GM19023 (cell line): ENCODE measurements around the gene TMOD4.

Experiments
- ATAC-seq: cut with Tn5 transposase; IDR thresholded peaks from one replicate; pipeline ENCODE4 v1.9.1; 2021; ENCODE audit warnings: mild to moderate bottlenecking, moderate library complexity; ENCODE audit not compliant: unreplicated experiment

Gene TMOD4

DNA sequence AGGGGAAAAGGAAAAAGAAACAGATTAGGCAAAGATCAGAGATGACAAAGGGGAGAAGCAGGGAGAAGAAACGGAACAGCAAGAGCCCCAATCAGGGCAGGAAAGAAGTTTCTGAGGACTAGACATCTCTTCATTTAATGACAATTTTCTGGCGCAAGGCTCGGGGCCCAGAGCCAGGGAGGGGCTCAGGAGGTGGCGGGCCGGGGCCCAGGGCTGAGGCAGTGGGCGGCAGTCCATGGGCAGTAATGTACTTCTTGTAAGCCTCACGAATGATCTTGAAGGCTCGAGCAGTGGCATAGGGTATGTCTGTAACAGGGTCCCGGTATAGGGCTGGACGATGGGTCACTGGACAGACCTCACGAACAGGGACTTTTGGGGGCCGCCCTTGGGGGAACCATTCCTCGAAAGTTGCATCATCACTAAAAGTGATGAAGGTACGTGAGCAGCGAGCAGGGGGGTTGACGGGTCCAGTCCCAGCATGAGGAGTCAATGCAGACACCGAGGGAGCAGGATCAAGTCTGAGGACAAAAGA lies 799 bp upstream of the TMOD4 start:
- no peak for ATAC-seq

DNA sequence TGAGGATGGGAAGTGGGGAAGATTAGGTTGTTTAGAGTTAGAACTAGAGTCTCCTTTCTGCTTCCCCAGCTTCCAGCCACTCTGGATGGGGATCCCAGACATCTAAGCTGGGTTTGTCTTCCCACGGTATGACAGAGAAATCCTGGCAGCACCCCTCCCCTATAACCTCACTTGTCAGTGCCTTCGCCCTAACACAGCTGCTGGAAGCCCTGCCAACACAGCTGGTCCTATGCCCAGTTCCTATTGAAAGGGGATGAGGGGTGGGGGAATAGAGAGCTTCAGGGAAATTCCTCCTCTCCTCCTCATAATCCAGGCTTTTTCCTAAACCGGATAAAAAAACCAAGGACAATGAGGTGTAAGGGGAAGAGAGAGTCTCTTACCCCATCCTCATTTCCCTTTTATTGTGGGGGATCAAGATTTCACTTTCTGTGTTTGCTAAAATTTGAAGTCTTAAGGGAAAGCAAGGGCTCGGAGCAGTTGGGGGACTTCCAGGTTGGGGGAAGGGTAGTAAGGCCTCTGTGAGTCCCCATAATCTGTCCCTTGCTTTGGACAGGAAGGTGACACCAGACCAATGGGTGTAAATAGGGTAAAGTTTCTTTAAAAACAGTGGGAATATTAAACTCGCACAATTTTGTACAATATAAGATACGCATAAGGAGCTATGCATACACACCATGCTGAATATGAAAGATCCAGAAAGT lies 590 bp downstream of the TMOD4 start:
- no peak for ATAC-seq

- no peak for ATAC-seq
Measured at GRCh38 chr1:151171190-151171589, 4.6 kb downstream of the TMOD4 start.

DNA sequence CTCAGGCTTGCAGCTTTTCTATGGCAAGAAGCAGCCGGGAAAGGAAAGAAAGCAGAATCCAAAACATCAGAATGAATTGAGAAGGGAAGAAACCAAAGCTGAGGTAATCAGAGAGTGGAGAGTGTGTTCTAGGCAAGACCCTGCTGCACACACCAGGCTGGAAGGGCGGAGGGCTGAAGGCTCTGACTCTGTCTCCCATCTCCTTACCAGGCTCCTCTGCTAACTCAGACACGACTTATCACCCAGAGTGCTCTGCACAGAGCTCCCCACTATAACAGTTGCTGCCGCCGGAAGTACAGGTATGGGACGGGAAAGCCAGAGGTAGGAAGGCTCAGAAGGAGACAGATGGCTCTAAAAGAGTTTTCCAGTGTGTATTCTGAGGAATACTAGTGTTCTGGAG lies 8.7 kb downstream of the TMOD4 start:
- ATAC-seq: no peak

GRCh38 chr1:151166505-151166956 lies 9.2 kb downstream of the TMOD4 start:
- no peak for ATAC-seq

- peak; percentile 85 for ATAC-seq
Measured at GRCh38 chr1:151165738-151166504, 9.9 kb downstream of the TMOD4 start, which contains the start of the genes LYSMD1 and SCNM1. Gene LYSMD1, minus strand, starts transcription at chr1:151165902. Its CDS starts 644 bp downstream, at chr1:151165258. Gene SCNM1, plus strand, starts transcription at chr1:151166144. Its CDS starts 9 bp downstream, at chr1:151166153.

- no peak for ATAC-seq
Measured at GRCh38 chr1:151165281-151165737, 10.5 kb downstream of the TMOD4 start.

GRCh38 chr1:151164732-151165280 lies 11.0 kb downstream of the TMOD4 start:
- ATAC-seq: no peak

- ATAC-seq: no peak
Measured at GRCh38 chr1:151159373-151159772, 16.4 kb downstream of the TMOD4 start.

DNA sequence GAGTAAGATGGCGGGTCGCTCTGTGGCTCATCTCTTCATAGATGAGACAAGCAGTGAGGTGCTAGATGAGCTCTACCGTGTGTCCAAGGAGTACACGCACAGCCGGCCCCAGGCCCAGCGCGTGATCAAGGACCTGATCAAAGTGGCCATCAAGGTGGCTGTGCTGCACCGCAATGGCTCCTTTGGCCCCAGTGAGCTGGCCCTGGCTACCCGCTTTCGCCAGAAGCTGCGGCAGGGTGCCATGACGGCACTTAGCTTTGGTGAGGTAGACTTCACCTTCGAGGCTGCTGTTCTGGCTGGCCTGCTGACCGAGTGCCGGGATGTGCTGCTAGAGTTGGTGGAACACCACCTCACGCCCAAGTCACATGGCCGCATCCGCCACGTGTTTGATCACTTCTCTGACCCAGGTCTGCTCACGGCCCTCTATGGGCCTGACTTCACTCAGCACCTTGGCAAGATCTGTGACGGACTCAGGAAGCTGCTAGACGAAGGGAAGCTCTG lies 17.0 kb downstream of the TMOD4 start:
- ATAC-seq: no peak

- no peak for ATAC-seq
Measured at GRCh38 chr1:151158326-151158725, 17.5 kb downstream of the TMOD4 start.

GRCh38 chr1:151157067-151157531 lies 18.7 kb downstream of the TMOD4 start:
- no peak for ATAC-seq

DNA sequence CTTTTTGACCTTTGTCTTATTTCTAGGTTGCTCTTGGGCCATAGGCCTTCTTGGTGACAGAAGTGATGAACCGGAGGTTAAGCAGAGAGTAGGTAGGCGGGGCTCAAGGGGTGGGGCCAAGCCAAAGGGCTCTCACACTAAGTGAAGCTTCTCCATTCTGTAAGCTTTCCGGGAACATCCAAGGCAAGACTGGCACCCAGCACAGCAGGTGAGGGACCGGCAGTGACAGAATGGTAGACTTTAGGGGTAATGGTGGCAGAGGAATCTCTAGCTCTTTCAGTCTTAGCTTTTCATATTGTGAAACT lies 19.3 kb downstream of the TMOD4 start, which contains the start of gene TNFAIP8L2:
Gene TNFAIP8L2, plus strand, starts transcription at position 135 of the 305 bp plus-strand sequence. CDS start 2,049 bp downstream, outside the sequence.
- peak; percentile 82 for ATAC-seq

- no peak for ATAC-seq
Measured at GRCh38 chr1:151147665-151148064, 28.1 kb downstream of the TMOD4 start.

GRCh38 chr1:151147132-151147503 lies 28.7 kb downstream of the TMOD4 start:
- ATAC-seq: no peak

- ATAC-seq: peak; percentile 99
Measured at GRCh38 chr1:151146412-151147131, 29.2 kb downstream of the TMOD4 start, which contains the start of gene SEMA6C. Gene SEMA6C, minus strand, starts transcription at chr1:151146631. Its CDS starts 4,010 bp downstream, at chr1:151142621.

DNA sequence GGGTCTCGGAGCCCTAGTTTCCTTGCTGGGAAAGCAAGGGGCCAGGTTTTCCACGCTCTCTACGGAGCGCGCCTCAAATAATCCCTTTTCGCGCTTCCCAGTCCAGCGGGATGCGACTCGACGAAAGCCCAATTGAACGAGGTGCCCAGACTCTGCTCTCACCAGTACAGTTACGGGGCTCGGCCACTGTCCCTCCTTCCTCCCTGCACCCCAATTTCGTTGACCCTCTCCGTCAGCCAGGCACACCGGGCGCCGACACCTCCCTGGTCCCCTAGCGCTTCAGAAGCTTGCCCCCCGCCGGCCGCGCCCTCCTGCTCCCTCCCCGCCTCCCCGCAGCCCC lies 29.7 kb downstream of the TMOD4 start:
- ATAC-seq: peak; percentile 5

DNA sequence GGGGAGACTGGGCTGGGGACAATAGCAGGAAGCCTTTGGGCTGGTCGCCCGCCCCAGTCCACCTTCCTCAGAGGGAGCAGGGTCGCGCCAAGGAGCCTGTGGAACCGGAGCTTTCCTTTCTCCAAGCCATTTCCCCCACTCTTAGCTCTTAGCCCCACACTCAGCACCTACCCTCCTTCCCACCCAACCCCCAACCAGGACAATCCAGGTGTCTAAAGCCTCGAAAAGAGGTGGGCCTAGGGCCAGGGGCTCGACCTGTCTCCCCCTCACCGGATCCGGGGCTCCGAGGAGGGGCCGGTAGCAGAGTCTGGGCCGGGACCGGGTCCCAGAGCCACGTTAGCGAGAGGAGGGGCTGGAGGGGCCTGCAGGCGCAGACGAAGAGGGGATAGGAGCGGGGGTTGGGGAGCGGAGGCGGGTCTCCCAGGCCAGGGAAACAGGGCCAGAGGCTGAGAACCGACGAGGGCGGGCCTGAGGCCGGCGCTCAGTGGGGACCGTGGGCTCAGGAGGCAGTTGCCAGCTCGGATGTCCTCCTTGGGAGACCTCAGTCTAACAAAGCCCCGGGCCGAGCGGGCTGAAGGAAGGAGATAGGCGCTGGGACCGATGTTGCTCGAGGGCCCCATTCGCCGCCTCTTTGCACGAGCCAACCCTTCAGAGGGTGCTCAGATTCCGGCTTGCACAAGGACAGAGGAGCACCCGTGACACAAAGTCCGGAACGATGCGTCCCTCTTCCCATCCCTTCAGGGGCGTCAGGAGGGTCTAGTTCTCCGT lies 30.3 kb downstream of the TMOD4 start:
- no peak for ATAC-seq

DNA sequence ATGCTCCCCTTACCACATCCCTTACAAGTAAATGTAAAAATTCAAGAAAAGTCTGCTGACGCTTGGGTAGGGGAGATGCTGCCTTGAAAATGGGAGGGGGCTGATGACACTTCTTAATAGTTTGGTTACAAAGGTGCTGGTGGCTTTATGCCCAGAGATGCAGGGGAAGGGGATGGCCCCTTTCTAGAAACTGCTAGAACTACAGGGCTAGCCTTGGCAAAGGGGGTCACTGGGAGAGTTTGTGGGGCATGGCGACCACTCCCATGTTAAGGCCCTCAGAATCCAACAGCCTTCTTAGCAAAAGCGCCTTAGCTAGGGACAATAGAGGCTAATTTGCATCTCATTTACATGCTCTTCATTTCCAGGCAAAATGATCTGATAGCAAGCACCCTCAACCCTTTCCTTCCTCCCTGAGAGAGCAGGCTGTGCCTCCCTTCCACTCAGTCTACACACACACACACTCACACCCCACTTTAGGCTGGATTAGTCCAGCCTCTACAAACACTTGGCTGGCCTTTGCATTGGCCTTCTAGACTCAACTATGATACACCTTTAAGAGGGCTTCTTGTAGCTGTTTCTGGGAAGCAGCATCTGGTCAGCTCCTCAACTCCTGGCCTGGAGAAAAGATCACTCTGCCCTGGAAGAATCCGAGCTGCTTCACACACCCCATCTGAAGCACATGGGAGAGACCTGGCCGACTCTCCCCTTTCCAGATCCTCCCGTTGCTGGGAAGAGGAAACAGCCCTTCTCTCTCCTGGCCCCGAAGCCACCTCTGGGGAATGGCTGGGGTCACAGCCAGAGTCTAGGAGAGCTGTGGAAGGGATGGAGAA lies 31.1 kb downstream of the TMOD4 start:
- ATAC-seq: no peak
